Measurements from ENCODE around the gene CNTN1. TPM values are rescaled to one million over a fixed set of nuclear protein-coding genes. Genes with fewer than 3 reads are reported as not detected.

Gene CNTN1
- not detected for total RNA-seq

DNA sequence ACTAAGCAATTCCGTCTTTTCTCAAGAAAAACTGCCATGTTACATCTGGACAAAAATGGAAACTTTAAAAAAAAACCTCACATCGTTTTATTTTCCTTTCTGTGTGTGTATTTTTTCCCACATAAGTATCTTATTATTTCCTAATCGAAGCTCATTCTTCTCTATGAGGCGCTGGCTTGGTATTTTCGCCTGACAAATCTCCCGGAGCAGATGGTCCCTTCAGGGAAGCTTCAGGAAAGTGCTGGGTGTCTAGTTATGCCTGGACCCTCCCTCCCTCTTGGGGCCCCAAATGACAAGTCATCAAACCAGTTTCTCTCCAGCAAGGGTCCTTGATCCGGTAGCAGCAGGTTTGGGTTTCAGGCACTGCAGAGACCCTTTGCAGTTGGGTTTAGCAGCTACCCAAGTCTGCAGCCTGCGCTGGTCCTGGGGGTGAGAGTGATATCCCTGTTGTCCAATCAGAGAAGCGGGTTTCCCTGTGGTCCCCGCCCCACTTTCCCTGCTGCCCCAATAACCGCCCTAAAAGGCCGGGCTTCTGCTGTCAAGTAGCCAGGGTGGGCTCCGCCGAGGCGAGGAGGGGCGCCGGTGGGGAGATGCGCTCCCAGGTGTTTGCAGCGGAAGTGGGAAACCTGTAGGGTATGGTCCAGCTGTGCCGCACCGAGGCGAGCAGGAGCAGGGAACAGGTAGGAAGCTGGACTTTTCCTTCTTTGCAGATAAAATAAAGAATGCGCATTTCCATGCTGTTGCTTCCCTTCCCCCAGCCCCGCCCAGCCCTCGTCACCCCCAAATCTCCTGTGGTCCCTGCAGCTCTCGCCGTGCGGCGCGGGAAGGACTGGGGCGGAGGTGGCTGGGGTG lies at the start of gene CNTN1:
Gene CNTN1, plus strand, starts transcription at position 527 of the 852 bp plus-strand sequence.
- Mint-ChIP-seq H3K36me3 (ENCODE audit: low read depth) (no peaks in the 10 kb centered on the region), H3K9me3 (no peaks in the 10 kb centered on the region), H3K4me1 (ENCODE audit: low read depth) (no peaks in the 10 kb centered on the region), H3K27ac (no peak within 1 kb of the TSS), H3K4me3 (no peak within 1 kb of the TSS), H3K27me3 (ENCODE audit: low read depth) (peaks cover 26% of the 10 kb centered on the region)
- intact Hi-C loops (cut with micrococcal nuclease), result no loop called here
- no peak for DNase-seq
- CTCF ChIA-PET, result no interaction called here

DNA sequence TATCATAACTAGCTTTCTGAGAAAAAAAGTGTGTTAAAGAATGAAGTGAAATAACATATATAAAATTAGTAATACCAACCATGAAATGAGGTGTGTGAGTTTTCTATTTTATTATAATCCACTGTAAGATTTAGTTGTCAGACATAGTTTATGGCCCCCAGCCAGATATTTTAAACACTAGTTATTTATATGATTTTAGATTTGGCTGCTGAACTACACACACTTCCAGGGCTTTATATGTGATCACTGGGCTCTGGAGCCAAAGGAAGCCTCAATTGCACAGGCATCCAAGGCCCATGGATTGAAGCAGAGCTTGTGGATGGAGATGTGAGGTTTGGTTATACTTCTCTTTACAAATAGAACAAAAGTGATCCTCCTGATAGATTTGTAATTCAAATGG lies 48.7 kb upstream of the CNTN1 start:
- H3K36me3 Mint-ChIP-seq (ENCODE audit: low read depth), result no peaks in the 10 kb centered on the region
- peaks cover 7% of the 10 kb centered on the region for H3K9me3 Mint-ChIP-seq
- H3K27ac Mint-ChIP-seq, result no peak overlapping the region
- no peaks in the 10 kb centered on the region for H3K27me3 Mint-ChIP-seq (ENCODE audit: low read depth)
- intact Hi-C loops (cut with micrococcal nuclease), result no loop called here
- no peak overlapping the region for H3K4me3 Mint-ChIP-seq
- no peaks in the 10 kb centered on the region for H3K4me1 Mint-ChIP-seq (ENCODE audit: low read depth)
- no peak for DNase-seq
- CTCF ChIA-PET, result no interaction called here

DNA sequence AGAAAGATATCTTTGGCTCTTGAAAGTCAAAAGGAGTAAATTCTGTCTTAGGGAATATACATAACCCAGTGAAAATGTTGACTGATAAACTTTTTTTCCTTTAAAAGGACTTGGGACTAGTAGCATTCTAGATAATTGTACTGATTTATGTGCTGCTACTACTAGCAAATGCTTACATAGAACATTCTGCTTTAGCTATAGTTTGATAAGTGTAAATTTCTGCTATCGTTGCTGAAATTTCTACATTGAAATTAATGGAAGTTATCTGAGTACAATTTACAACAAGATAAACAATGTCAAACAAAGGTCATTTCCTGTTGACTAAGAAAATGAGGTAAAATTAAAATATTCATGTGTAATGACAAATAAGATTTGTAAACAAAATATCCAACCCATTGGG lies 48.3 kb upstream of the CNTN1 start:
- intact Hi-C loops (cut with micrococcal nuclease), result no loop called here
- Mint-ChIP-seq H3K36me3 (ENCODE audit: low read depth) (no peaks in the 10 kb centered on the region), H3K27ac (no peak overlapping the region), H3K4me3 (no peak overlapping the region), H3K27me3 (ENCODE audit: low read depth) (no peaks in the 10 kb centered on the region), H3K9me3 (peaks cover 7% of the 10 kb centered on the region), H3K4me1 (ENCODE audit: low read depth) (no peaks in the 10 kb centered on the region)
- DNase-seq, result no peak
- CTCF ChIA-PET, result no interaction called here

DNA sequence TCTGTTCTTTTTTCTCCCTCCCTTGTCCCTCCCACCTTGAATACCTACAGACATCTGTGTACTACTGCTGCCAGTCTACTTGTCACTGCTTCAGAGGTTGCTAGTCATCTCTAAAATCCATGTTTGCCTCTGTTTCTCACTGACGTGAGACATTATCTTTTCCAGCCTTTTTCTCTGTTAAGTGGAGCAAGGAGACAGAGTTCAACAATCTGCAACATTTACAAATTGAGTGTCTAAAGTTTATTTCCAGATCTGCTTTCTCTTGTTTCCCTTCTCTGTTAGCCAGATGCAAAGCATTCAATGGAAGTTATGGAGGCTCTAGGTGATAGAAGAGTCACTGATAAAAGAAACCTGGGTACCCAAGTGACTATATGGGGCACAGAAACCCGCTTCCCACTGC lies 47.5 kb upstream of the CNTN1 start:
- no peaks in the 10 kb centered on the region for H3K4me1 Mint-ChIP-seq (ENCODE audit: low read depth)

DNA sequence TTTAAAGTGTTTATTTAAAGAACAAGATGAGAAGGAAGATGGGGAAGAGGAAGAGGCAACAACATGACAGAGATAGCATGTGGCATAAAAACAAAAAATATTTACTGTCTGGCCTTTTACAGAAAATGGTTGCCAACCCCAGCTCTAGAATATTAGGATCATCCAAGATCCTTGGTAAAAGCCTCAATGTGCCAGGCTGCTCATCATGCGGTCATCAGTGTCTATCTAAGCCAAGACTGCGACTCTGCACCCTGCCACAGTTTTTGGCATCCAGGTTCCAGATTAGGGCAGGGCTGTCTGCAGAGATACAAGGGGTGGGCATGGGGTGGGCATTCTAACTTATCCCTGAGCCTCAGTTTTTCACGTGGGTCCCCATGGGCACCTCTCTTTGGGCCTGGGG lies 46.9 kb upstream of the CNTN1 start:
- H3K9me3 Mint-ChIP-seq, result peaks cover 2% of the 10 kb centered on the region
- intact Hi-C loops (cut with micrococcal nuclease), result no loop called here
- H3K27ac Mint-ChIP-seq, result no peak overlapping the region
- CTCF ChIA-PET, result no interaction called here
- DNase-seq, result no peak
- no peaks in the 10 kb centered on the region for H3K27me3 Mint-ChIP-seq (ENCODE audit: low read depth)
- no peaks in the 10 kb centered on the region for H3K36me3 Mint-ChIP-seq (ENCODE audit: low read depth)
- no peaks in the 10 kb centered on the region for H3K4me1 Mint-ChIP-seq (ENCODE audit: low read depth)
- no peak overlapping the region for H3K4me3 Mint-ChIP-seq

More for the DNA sequence above, 47.5 kb upstream of the CNTN1 start:
- peaks cover 5% of the 10 kb centered on the region for H3K9me3 Mint-ChIP-seq
- H3K36me3 Mint-ChIP-seq (ENCODE audit: low read depth), result no peaks in the 10 kb centered on the region
- CTCF ChIA-PET, result no interaction called here
- no peak overlapping the region for H3K27ac Mint-ChIP-seq
- intact Hi-C loops (cut with micrococcal nuclease), result no loop called here
- no peaks in the 10 kb centered on the region for H3K27me3 Mint-ChIP-seq (ENCODE audit: low read depth)
- no peak for DNase-seq
- H3K4me3 Mint-ChIP-seq, result no peak overlapping the region

DNA sequence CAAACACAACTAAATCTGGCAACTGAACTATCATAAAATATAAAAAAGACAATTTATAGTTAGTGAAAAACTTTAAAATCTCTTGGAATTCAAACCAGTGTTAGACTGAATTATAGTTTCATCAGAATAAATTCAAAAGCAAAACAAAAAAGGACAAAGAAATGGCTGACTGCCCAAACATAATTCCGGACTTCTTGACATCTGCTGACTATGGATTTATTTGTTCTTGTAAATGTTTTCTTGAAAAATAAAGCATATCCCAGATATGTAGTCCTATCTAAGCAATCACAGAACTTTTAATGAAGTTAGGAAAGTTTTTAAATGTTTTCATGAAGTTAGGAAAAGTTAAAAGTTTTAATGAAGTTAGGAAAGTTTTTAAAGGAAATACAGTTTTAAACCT lies 45.8 kb upstream of the CNTN1 start:
- Mint-ChIP-seq H3K4me1 (ENCODE audit: low read depth) (no peaks in the 10 kb centered on the region), H3K4me3 (no peak overlapping the region), H3K27ac (no peak overlapping the region), H3K27me3 (ENCODE audit: low read depth) (no peaks in the 10 kb centered on the region), H3K36me3 (ENCODE audit: low read depth) (no peaks in the 10 kb centered on the region), H3K9me3 (no peaks in the 10 kb centered on the region)
- intact Hi-C loops (cut with micrococcal nuclease), result no loop called here
- CTCF ChIA-PET, result no interaction called here
- no peak for DNase-seq

DNA sequence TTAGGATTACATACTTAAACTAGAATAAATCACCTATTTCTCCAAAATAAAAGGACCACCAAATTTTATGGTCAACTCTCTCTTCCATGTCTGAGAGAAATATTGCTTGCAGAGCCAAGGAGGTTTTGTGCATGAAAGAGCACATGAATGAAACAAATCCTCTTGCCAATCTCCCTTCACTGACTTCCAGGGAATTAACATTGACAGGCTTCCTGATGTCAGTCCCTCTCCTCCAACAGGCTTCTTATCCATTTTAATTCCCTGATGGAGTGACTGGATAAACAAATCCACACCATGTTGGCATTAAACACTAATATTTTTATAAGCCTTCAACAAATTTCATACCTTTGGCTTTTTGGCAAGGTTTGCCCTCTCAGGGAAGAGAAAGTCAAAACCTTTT lies 45.3 kb upstream of the CNTN1 start:
- CTCF ChIA-PET, result no interaction called here
- H3K27ac Mint-ChIP-seq, result no peak overlapping the region

DNA sequence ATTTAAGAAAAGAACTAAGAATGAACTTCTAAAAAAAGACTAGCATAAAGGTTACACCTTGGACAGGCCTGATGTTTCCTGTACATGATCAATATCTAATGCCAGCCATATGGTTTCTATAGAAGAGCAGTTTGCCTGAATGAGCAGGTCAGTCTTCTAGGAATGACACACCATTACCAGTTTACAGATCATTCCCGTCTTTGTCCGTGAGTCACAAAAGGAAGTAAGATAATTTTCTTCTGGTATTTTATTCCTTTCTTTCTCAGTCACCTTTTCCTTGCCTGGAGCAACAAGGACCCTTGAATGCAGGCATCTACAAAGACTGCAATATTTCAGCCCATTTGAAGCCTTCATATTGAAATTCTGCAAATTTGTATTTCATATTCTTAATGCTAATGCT lies 44.6 kb upstream of the CNTN1 start:
- H3K9me3 Mint-ChIP-seq, result no peaks in the 10 kb centered on the region
- no peak for DNase-seq
- no peaks in the 10 kb centered on the region for H3K4me1 Mint-ChIP-seq (ENCODE audit: low read depth)
- H3K4me3 Mint-ChIP-seq, result no peak overlapping the region
- no peak overlapping the region for H3K27ac Mint-ChIP-seq
- no peaks in the 10 kb centered on the region for H3K36me3 Mint-ChIP-seq (ENCODE audit: low read depth)
- CTCF ChIA-PET, result no interaction called here
- no peaks in the 10 kb centered on the region for H3K27me3 Mint-ChIP-seq (ENCODE audit: low read depth)
- intact Hi-C loops (cut with micrococcal nuclease), result no loop called here

More for the DNA sequence above, 45.3 kb upstream of the CNTN1 start:
- H3K36me3 Mint-ChIP-seq (ENCODE audit: low read depth), result no peaks in the 10 kb centered on the region
- intact Hi-C loops (cut with micrococcal nuclease), result no loop called here
- H3K4me3 Mint-ChIP-seq, result no peak overlapping the region
- no peaks in the 10 kb centered on the region for H3K9me3 Mint-ChIP-seq
- no peaks in the 10 kb centered on the region for H3K4me1 Mint-ChIP-seq (ENCODE audit: low read depth)
- H3K27me3 Mint-ChIP-seq (ENCODE audit: low read depth), result no peaks in the 10 kb centered on the region
- no peak for DNase-seq

DNA sequence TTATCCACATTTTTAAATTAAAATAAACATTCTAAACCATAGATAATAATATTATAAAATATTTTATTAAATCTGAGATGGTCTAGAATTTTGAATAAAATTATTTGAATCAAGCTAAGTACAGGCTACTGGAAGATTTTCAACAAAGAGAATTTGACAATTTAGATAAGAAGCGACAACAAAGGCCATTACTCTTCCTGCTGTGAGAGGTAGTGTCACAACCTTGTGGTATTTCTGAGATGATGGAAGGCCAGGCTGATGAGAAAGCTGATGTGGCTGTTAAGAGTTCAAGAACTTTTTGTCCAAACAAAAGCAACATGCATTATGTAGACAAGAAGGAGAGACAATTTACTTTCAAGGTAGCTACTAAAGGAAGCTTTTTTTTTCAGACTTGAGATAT lies 43.7 kb upstream of the CNTN1 start:
- CTCF ChIA-PET, result no interaction called here
- intact Hi-C loops (cut with micrococcal nuclease), result no loop called here
- no peaks in the 10 kb centered on the region for H3K27me3 Mint-ChIP-seq (ENCODE audit: low read depth)

DNA sequence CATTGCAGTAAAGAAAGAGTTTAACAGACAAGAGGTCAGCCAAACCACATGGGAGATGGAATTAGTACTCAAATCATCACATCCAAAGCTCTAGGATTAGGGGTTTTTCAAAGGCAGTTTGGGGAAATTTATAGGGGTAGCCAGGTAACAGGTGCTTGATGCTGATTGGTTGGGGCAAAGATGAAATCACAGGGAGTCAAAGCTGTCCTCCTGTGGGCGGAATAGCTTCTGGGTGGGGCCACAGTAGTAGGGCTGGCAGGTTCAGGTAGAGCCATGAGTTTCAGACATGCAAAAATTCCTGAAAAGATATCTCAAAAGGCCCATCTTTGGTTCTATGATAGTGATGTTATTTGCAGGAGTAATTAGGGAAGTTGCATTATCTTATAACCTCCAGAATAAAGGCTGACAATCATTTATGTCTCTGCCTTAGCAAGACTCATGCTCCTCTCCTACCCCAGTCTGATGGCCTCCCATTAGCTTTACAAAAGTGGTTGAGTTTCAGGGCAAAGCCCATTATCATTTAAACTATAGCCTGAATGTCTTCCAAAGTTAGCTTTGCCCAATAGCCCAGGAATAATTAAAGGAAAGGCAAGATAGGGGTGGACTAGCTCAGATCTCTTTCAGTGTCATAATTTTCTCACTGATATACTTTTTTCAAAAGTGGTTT lies 42.1 kb upstream of the CNTN1 start:
- CTCF ChIA-PET, result no interaction called here
- intact Hi-C loops (cut with micrococcal nuclease), result no loop called here
- Mint-ChIP-seq H3K9me3 (no peaks in the 10 kb centered on the region), H3K4me3 (no peak overlapping the region), H3K27me3 (ENCODE audit: low read depth) (no peaks in the 10 kb centered on the region), H3K36me3 (ENCODE audit: low read depth) (no peaks in the 10 kb centered on the region), H3K27ac (no peak overlapping the region), H3K4me1 (ENCODE audit: low read depth) (no peaks in the 10 kb centered on the region)
- no peak for DNase-seq

More for the DNA sequence above, 43.7 kb upstream of the CNTN1 start:
- Mint-ChIP-seq H3K4me1 (ENCODE audit: low read depth) (no peaks in the 10 kb centered on the region), H3K9me3 (no peaks in the 10 kb centered on the region), H3K36me3 (ENCODE audit: low read depth) (no peaks in the 10 kb centered on the region), H3K4me3 (no peak overlapping the region), H3K27ac (no peak overlapping the region)
- DNase-seq, result no peak

DNA sequence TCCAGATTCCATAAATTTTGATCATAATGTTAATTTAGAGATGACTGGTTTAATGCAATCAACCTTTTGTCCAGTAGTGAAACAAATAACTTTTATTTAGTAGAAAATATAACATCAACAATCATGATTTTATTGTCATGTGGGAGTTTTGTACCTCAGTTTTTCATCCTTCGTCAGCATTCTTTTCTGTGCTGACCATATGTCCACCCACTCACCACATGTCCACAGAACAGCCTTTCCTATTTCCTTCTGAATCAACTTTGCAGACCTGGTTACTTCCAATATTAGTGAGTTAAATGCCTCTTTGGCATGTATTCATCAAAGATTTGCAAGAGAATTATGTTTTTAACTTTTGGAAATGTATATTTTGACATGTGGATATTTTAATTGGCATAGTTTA lies 36.8 kb upstream of the CNTN1 start:
- Mint-ChIP-seq H3K36me3 (ENCODE audit: low read depth) (no peaks in the 10 kb centered on the region), H3K4me1 (ENCODE audit: low read depth) (no peaks in the 10 kb centered on the region), H3K9me3 (peaks cover 3% of the 10 kb centered on the region), H3K27ac (no peak overlapping the region), H3K4me3 (no peak overlapping the region), H3K27me3 (ENCODE audit: low read depth) (no peaks in the 10 kb centered on the region)
- no peak for DNase-seq
- CTCF ChIA-PET, result no interaction called here
- intact Hi-C loops (cut with micrococcal nuclease), result no loop called here

DNA sequence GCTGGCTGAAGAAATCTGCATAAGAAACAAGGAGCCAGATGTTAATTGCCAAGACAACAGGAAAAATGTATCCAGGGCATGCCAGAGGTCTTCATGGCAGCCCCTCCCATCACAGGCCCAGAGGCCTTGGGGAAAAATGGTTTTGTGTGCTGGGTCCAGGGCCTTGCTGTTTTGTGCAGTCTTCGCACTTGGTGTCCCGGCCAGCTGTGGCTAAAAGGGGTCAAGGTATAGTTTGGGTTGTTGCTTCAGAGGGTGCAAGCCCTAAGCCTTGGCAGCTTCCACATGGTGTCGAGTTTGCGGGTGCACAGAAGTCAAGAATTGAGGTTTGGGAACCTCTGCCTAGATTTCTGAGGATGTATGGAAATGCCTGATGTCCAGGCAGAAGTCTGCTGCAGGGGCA lies 29.9 kb upstream of the CNTN1 start:
- no peaks in the 10 kb centered on the region for H3K36me3 Mint-ChIP-seq (ENCODE audit: low read depth)
- no peak overlapping the region for H3K27ac Mint-ChIP-seq
- intact Hi-C loops (cut with micrococcal nuclease), result no loop called here
- DNase-seq, result no peak
- no peaks in the 10 kb centered on the region for H3K27me3 Mint-ChIP-seq (ENCODE audit: low read depth)
- no peaks in the 10 kb centered on the region for H3K4me1 Mint-ChIP-seq (ENCODE audit: low read depth)
- peaks cover 3% of the 10 kb centered on the region for H3K9me3 Mint-ChIP-seq
- CTCF ChIA-PET, result no interaction called here
- no peak overlapping the region for H3K4me3 Mint-ChIP-seq

DNA sequence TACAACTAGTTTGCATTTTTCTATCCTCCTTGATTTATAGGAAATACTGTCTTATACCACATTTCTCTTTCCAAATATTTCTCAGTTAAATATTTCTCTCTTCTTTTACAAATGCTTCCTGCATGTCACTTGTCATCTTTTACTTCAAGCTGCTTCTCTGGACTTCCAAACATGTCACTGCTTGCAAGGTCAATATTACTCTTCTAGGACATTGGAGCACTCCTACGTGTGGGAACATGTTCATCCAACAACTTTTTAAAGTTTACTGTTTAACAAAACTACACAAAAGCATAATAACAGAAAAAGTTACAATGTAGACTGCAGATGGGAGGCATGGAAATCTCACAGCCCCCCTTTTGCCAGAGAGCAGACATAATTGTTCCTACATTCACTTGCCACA lies 28.5 kb upstream of the CNTN1 start:
- no peak overlapping the region for H3K4me3 Mint-ChIP-seq
- no peak for DNase-seq
- intact Hi-C loops (cut with micrococcal nuclease), result no loop called here
- H3K27ac Mint-ChIP-seq, result no peak overlapping the region
- no peaks in the 10 kb centered on the region for H3K36me3 Mint-ChIP-seq (ENCODE audit: low read depth)
- H3K9me3 Mint-ChIP-seq, result no peaks in the 10 kb centered on the region
- no peaks in the 10 kb centered on the region for H3K4me1 Mint-ChIP-seq (ENCODE audit: low read depth)
- CTCF ChIA-PET, result no interaction called here
- no peaks in the 10 kb centered on the region for H3K27me3 Mint-ChIP-seq (ENCODE audit: low read depth)
